Pancreas (tissue), 10 donors: ENCODE measurements around the gene ZDHHC24. TPM values are rescaled to one million over a fixed set of nuclear protein-coding genes. Genes with fewer than 3 reads are reported as not detected.

Source experiments
- ATAC-seq, 4 donors: fragments of 200-7000 bp; cut with Tn5 transposase; one replicate each; pipeline versions ENCODE4 v1.8.0 to v1.9.1; 2020; ENCODE audit warnings: mild to moderate bottlenecking in 4 of 4, moderate library complexity in 4 of 4
- DNase-seq, 6 donors: peaks; one replicate each; pipeline ENCODE4 v3.0.0-alpha.2; 2020
- FAIRE-seq: peaks from 2 replicates; lab custom pipeline; 2012; peaks lifted over from hg19 to GRCh38; lab: Jason Lieb, UNC
- H3K27ac ChIP-seq, 4 donors: fragments of 200-600 bp; sonication (generic); 1 replicate in 3 of 4; 2 replicates in 1 of 4; pipeline versions ENCODE4 v1.5.0 to v1.8.0; 2020
- H3K27me3 ChIP-seq, 4 donors: fragments of 200-600 bp; one replicate each; pipeline ENCODE4 v1.8.0; 2021
- H3K36me3 ChIP-seq, 3 donors: fragments of 200-600 bp; sonication (generic) in 1 of 3; one replicate each; pipeline versions ENCODE4 v1.5.0 to v1.8.0; 2020 to 2021
- H3K4me1 ChIP-seq, 3 donors: fragments of 200-600 bp; one replicate each; pipeline ENCODE4 v1.8.0; 2021
- H3K4me3 ChIP-seq, 4 donors: fragments of 200-600 bp; sonication (generic) in 2 of 4; one replicate each; pipeline versions ENCODE4 v1.5.0 to v1.8.0; 2020 to 2021
- H3K9me3 ChIP-seq, 4 donors: fragments of 200-600 bp; one replicate each; pipeline ENCODE4 v1.8.0; 2021
- WGBS, 2 donors: extraction: QIAGEN DNeasy Blood & Tissue Kit; methylation state at CpG; one replicate each; pipeline ENCODE4 v1.1.7; 2013; 5-methylcytosine and 5-hydroxymethylcytosine counted together
- intact Hi-C, 3 donors: fragments of 100-400 bp; cut with DNase I; formaldehyde crosslinking; loops; one replicate each; pipeline versions ENCODE4 v1.11.1 to v1.14.2; 2022
- polyA plus RNA-seq, 2 donors: library from polyadenylated mRNA; stranded (reverse); fragments of 200-250 nt; gene quantifications; one replicate each; pipeline ENCODE4 v1.2.3, GENCODE V29; 2013
- total RNA-seq, 6 donors: library from RNA; stranded (reverse); fragmentation: NEBNext Ultra II Directional in 4 of 6; extraction: Animal tissue kit (Norgen Biotek cat#: 25700) in 4 of 6; gene quantifications; one replicate each; pipeline versions ENCODE4 v1.2.1 to v1.2.4, GENCODE V29; 2021 to 2023
- TF ChIP-seq, protein P1 (sequence below), 4 donors: fragments of 200-600 bp; sonication (generic) in 3 of 4; IDR thresholded peaks; one replicate each; pipeline versions ENCODE4 v1.5.0 to v1.8.0; 2021; ENCODE audit warnings: antibody characterized with exemption in 4 of 4
- donor health status: healthy with polysubstance abuse.
- donor health status: DM: no; HTN: no; CAD: no; lungs with moderate emphysema.
- donor health status: DM: no; HTN: no; CAD: no.
- donor health status: control.
- donor health status: control.
- donor health status: Bipolar disorder and iron deficiency.
- donor health status: DM: yes; HTN: yes; CAD: no.
- donor health status: DM: no; HTN: no; CAD: no.
- donor health status: DM: no; HTN: no; CAD: no.
- donor health status: DM: yes; HTN: yes; CAD: no.

ZDHHC24 gene
- total and polyA plus RNA-seq, 8 donors = 7.0 to 11.4 (median 7.9) TPM

GRCh38 chr11:66556086-66556485 lies 10.2 kb upstream of the ZDHHC24 start:
- TF ChIP-seq, protein P1, sequence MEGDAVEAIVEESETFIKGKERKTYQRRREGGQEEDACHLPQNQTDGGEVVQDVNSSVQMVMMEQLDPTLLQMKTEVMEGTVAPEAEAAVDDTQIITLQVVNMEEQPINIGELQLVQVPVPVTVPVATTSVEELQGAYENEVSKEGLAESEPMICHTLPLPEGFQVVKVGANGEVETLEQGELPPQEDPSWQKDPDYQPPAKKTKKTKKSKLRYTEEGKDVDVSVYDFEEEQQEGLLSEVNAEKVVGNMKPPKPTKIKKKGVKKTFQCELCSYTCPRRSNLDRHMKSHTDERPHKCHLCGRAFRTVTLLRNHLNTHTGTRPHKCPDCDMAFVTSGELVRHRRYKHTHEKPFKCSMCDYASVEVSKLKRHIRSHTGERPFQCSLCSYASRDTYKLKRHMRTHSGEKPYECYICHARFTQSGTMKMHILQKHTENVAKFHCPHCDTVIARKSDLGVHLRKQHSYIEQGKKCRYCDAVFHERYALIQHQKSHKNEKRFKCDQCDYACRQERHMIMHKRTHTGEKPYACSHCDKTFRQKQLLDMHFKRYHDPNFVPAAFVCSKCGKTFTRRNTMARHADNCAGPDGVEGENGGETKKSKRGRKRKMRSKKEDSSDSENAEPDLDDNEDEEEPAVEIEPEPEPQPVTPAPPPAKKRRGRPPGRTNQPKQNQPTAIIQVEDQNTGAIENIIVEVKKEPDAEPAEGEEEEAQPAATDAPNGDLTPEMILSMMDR (IDR thresholded peaks at IDR 0.05) = no peak
- DNase-seq (peak in 1 of 6 donors; percentile 50), FAIRE-seq (no peak), ATAC-seq (no peak)
- intact Hi-C loops = no loop called here
- H3K9me3 ChIP-seq = no peaks in the 10 kb centered on the region
- H3K4me3 ChIP-seq = no peak overlapping the region
- H3K36me3 ChIP-seq = no peaks in the 10 kb centered on the region
- no peak overlapping the region for H3K27ac ChIP-seq
- H3K27me3 ChIP-seq = no peaks in the 10 kb centered on the region
- WGBS, 2 donors = 72 to 76% methylated on average over 7 of the region's 7 CpGs
- peaks cover 0 to 5% (median 0%) of the 10 kb centered on the region in 3 donors for H3K4me1 ChIP-seq

DNA sequence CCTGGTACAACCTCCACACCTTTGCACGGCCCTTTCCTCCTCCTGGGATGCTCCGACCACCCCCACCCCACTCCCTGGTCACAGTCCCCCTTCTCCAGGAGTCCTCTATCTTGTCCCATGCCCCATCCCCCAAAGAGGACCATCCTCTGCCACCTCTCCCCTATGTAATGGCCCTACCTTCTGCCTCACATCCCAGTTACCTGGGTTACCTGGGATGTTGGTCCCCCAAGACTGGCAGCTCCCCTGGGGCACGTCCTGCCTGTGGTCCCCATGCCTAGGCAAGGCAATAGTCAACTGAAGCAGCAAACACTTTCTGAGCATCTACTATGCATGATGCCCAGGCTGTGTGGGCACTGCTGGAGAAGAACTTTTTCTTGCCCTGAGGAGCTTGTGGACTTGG lies 9.6 kb upstream of the ZDHHC24 start:
- ATAC-seq (no peak), DNase-seq (peak in 1 of 6 donors; percentile 9), FAIRE-seq (no peak)
- intact Hi-C loops = no loop called here
- Histone ChIP-seq H3K4me1 (peaks cover 0 to 5% (median 0%) of the 10 kb centered on the region in 3 donors), H3K27ac (no peak overlapping the region), H3K9me3 (no peaks in the 10 kb centered on the region), H3K4me3 (no peak overlapping the region), H3K36me3 (no peaks in the 10 kb centered on the region), H3K27me3 (no peaks in the 10 kb centered on the region)
- TF ChIP-seq, protein P1 (IDR thresholded peaks at IDR 0.05) = no peak
- 43 to 47% methylated on average over 3 of the region's 3 CpGs for WGBS, 2 donors

DNA sequence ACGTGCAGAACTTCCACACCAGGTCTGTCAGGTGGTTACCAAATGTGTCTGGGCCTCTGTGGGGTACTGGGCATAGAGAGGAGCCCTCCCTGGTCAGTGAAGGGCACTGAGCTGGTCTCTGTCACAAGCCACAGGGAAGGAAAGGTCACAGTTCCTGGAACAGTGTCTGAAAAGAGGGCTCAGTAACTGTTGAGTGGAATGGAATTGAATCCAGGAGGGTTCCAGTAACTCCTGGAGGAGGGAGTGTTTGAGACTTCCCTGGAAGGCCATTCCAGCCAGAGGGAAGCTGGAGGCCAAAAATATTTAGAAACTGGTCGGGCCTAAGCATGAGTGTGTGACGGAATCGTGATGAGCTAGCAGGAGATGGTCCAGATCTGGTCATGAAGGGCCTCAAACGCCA lies 8.8 kb upstream of the ZDHHC24 start:
- TF ChIP-seq, protein P1 (IDR thresholded peaks at IDR 0.05) = no peak
- H3K4me3 ChIP-seq = no peak overlapping the region
- peaks cover 0 to 5% (median 0%) of the 10 kb centered on the region in 3 donors for H3K4me1 ChIP-seq
- 72 to 78% methylated on average over 5 of the region's 5 CpGs for WGBS, 2 donors
- DNase-seq = no peak
- no peaks in the 10 kb centered on the region for H3K27me3 ChIP-seq
- intact Hi-C loops = no loop called here
- no peak overlapping the region for H3K27ac ChIP-seq
- no peak for ATAC-seq
- no peaks in the 10 kb centered on the region for H3K9me3 ChIP-seq
- FAIRE-seq = no peak
- H3K36me3 ChIP-seq = no peaks in the 10 kb centered on the region

GRCh38 chr11:66550887-66551286 lies 5.0 kb upstream of the ZDHHC24 start:
- Histone ChIP-seq H3K9me3 (no peaks in the 10 kb centered on the region), H3K4me1 (no peaks in the 10 kb centered on the region), H3K4me3 (no peak overlapping the region), H3K27me3 (no peaks in the 10 kb centered on the region), H3K36me3 (no peaks in the 10 kb centered on the region), H3K27ac (no peak overlapping the region)
- WGBS, 2 donors = 67 to 88% methylated on average over 4 of the region's 4 CpGs
- intact Hi-C loops = no loop called here
- FAIRE-seq (no peak), DNase-seq (no peak), ATAC-seq (no peak)
- TF ChIP-seq, protein P1 (IDR thresholded peaks at IDR 0.05) = no peak

GRCh38 chr11:66549696-66550095 lies 3.8 kb upstream of the ZDHHC24 start:
- TF ChIP-seq, protein P1 (IDR thresholded peaks at IDR 0.05) = no peak
- Histone ChIP-seq H3K9me3 (no peaks in the 10 kb centered on the region), H3K27me3 (no peaks in the 10 kb centered on the region), H3K4me1 (peaks cover 0 to 7% (median 0%) of the 10 kb centered on the region in 3 donors), H3K36me3 (no peaks in the 10 kb centered on the region), H3K27ac (no peak overlapping the region), H3K4me3 (no peak overlapping the region)
- 89 to 97% methylated on average over 3 of the region's 3 CpGs for WGBS, 2 donors
- intact Hi-C loops = no loop called here
- DNase-seq (peak in 1 of 6 donors; percentile 3), ATAC-seq (no peak), FAIRE-seq (no peak)
